ENCODE data around the gene NME4. TPM values are rescaled to one million over a fixed set of nuclear protein-coding genes. Genes with fewer than 3 reads are reported as not detected.

The NME4 gene
- total and polyA plus RNA-seq, 10 of the 15 experiments (the other 5 are each of a cell fraction or from before 2014, with no cell fraction given), result 11.0 to 235 (median 97.7) TPM

- no peak for TF ChIP-seq CEBPZ (IDR thresholded peaks at IDR 0.05; ENCODE audit: low read depth, low read length)
Observed at GRCh38 chr16:404971-405486, 8.0 kb downstream of the NME4 start (continued).

- Histone ChIP-seq H3K4me2 (ENCODE audit: control insufficient read depth, insufficient read depth) (no peak overlapping the region), H3K9ac (ENCODE audit: control insufficient read depth, insufficient read depth, low read length) (no peak overlapping the region), H3K4me3 (no peak overlapping the region), H3K79me2 (ENCODE audit: control insufficient read depth, insufficient read depth, low read length) (no peaks in the 10 kb centered on the region), H2AFZ (ENCODE audit: control insufficient read depth, low read depth, low read length) (no peak overlapping the region), H4K20me1 (ENCODE audit: control insufficient read depth, insufficient read depth) (no peaks in the 10 kb centered on the region), H3K36me3 (ENCODE audit: control insufficient read depth in 2 of 2, insufficient read depth in 2 of 2, low read length in 1 of 2) (no peaks in the 10 kb centered on the region), H3K4me1 (ENCODE audit: control insufficient read depth, insufficient read depth, low read length) (no peaks in the 10 kb centered on the region), H3K9me3 (replicated peaks; ENCODE audit: control insufficient read depth, insufficient read depth, low read length) (no peaks in the 10 kb centered on the region), H3K27ac (ENCODE audit: control insufficient read depth, insufficient read depth) (no peak overlapping the region), H3K27me3 (replicated peaks in 1 of 2; ENCODE audit: control insufficient read depth in 2 of 2, insufficient read depth in 2 of 2, low read length in 1 of 2) (no peaks in the 10 kb centered on the region)
- DNase-seq (ENCODE audit: low read depth, low spot score), result no peak
- ChIA-PET RAD21 (ENCODE audit: unreplicated experiment) (no interaction called here), SMC1A (ENCODE audit: uncharacterized antibody, unreplicated experiment) (no interaction called here), POLR2A (no interaction called here), CTCF (no interaction called here)
- TF ChIP-seq BHLHE40 (IDR thresholded peaks at IDR 0.05; ENCODE audit: borderline replicate concordance in 1 of 2, low read depth in 2 of 2, low read length in 1 of 2) (no peak), NKRF (conservative IDR thresholded peaks at IDR 0.05) (no peak), NR2C2 (IDR thresholded peaks at IDR 0.05; ENCODE audit: borderline replicate concordance, control insufficient read depth, insufficient read length, low read depth) (no peak), SRF (IDR thresholded peaks at IDR 0.05; ENCODE audit: low read depth in 2 of 2, low read length in 2 of 2) (no peak), CTCF (IDR thresholded peaks at IDR 0.05 in 2 of 3, conservative IDR thresholded peaks at IDR 0.05 in 1 of 3; ENCODE audit: control insufficient read depth in 2 of 3, extremely low read depth in 1 of 3, insufficient read depth in 1 of 3, low read depth in 3 of 3, low read length in 3 of 3) (no peak), RB1 (IDR thresholded peaks at IDR 0.05; ENCODE audit: borderline replicate concordance) (no peak), CREB1 (IDR thresholded peaks at IDR 0.05; ENCODE audit: low read depth) (no peak), SREBF2 (IDR thresholded peaks at IDR 0.05; ENCODE audit: low read length) (no peak), ATF2 (IDR thresholded peaks at IDR 0.05; ENCODE audit: low read length) (no peak)
- in situ Hi-C loops (cut with MboI), result no loop called here
- BruUV-seq (replicated peaks), result no TSS peak
- WGBS (ENCODE audit: insufficient coverage, insufficient replicate concordance, low lambda C conversion rate, missing lambda C conversion rate), result 65% methylated on average over 27 of the region's 27 CpGs
- intact Hi-C loops (cut with micrococcal nuclease; ENCODE audit: unreplicated experiment), result no loop called here
- no peak for ATAC-seq
- no peak for FAIRE-seq
Observed at GRCh38 chr16:405548-406506, 8.8 kb downstream of the NME4 start.
